GM23338 (cell line): ENCODE results near the gene TMEM185B. TPM values are rescaled to one million over a fixed set of nuclear protein-coding genes. Genes with fewer than 3 reads are reported as not detected.

ENCODE experiments used
- ATAC-seq: fragments of 200-7000 bp; cut with Tn5 transposase; 3 replicates; pipeline ENCODE4 v1.9.1; 2020
- DNase-seq: peaks from one replicate; pipeline ENCODE4 v3.0.0-alpha.2; 2015; ENCODE audit warnings: low spot score
- H2AFZ ChIP-seq: fragments of 200-600 bp; sonication (generic); 2 replicates; pipeline ENCODE4 v1.8.0; 2016; ENCODE audit warnings: antibody characterized with exemption, mild to moderate bottlenecking, moderate library complexity
- H3F3A ChIP-seq: fragments of 200-600 bp; sonication (generic); replicated peaks from 2 replicates; pipeline ENCODE4 v1.8.0; 2017; ENCODE audit warnings: antibody characterized with exemption, mixed run types, low read depth
- H3K27ac ChIP-seq: fragments of 200-600 bp; sonication (generic); 2 replicates; pipeline ENCODE4 v1.6.1; 2016; ENCODE audit warnings: low read depth
- H3K27me3 ChIP-seq: fragments of 200-600 bp; sonication (generic); 2 replicates; pipeline ENCODE4 v1.8.0; 2016; ENCODE audit warnings: mild to moderate bottlenecking, mixed run types, moderate library complexity; ENCODE audit not compliant: insufficient read depth
- H3K36me3 ChIP-seq: fragments of 200-600 bp; sonication (generic); 2 replicates; pipeline ENCODE4 v1.8.0; 2016; ENCODE audit warnings: mild to moderate bottlenecking; ENCODE audit not compliant: insufficient read depth
- H3K4me1 ChIP-seq: fragments of 200-600 bp; sonication (generic); 2 replicates; pipeline ENCODE4 v1.8.0; 2016; ENCODE audit warnings: mild to moderate bottlenecking, moderate library complexity; ENCODE audit not compliant: insufficient read depth
- H3K4me2 ChIP-seq: fragments of 200-600 bp; sonication (generic); 2 replicates; pipeline ENCODE4 v1.7.1; 2017; ENCODE audit warnings: mixed run types
- H3K4me3 ChIP-seq: fragments of 200-600 bp; sonication (generic); 2 replicates; pipeline ENCODE4 v1.6.1; 2016; ENCODE audit warnings: mixed run types
- H3K79me2 ChIP-seq: fragments of 200-600 bp; sonication (generic); replicated peaks from 2 replicates; pipeline ENCODE4 v1.8.0; 2017; ENCODE audit warnings: mild to moderate bottlenecking; ENCODE audit not compliant: insufficient read depth
- H3K9me2 ChIP-seq: fragments of 200-600 bp; sonication (generic); 2 replicates; pipeline ENCODE4 v1.8.0; 2017; ENCODE audit not compliant: insufficient read depth
- H4K20me1 ChIP-seq: fragments of 200-600 bp; sonication (generic); replicated peaks from 2 replicates; pipeline ENCODE4 v1.8.0; 2017; ENCODE audit warnings: mild to moderate bottlenecking; ENCODE audit not compliant: insufficient read depth
- H3K27ac Mint-ChIP-seq: 2 replicates; pipeline ENCODE4 v1.8.0; 2020; ENCODE audit warnings: inconsistent platforms, mild to moderate bottlenecking, moderate library complexity, mixed read lengths
- H3K27me3 Mint-ChIP-seq: 3 replicates; pipeline ENCODE4 v1.8.0; 2022; ENCODE audit warnings: low read depth, mild to moderate bottlenecking, moderate library complexity, mixed read lengths, inconsistent platforms; ENCODE audit not compliant: insufficient read depth, poor library complexity
- H3K36me3 Mint-ChIP-seq: 3 replicates; pipeline ENCODE4 v1.8.0; 2021; ENCODE audit warnings: low read depth, mild to moderate bottlenecking, inconsistent platforms, moderate library complexity, mixed read lengths
- H3K4me1 Mint-ChIP-seq: 3 replicates; pipeline ENCODE4 v1.8.0; 2020; ENCODE audit warnings: mild to moderate bottlenecking, inconsistent platforms, mixed read lengths
- H3K4me3 Mint-ChIP-seq: 3 replicates; pipeline ENCODE4 v1.8.0; 2021; ENCODE audit warnings: moderate library complexity, mild to moderate bottlenecking, inconsistent platforms, mixed read lengths
- H3K9me3 Mint-ChIP-seq: 3 replicates; pipeline ENCODE4 v1.8.0; 2020; ENCODE audit warnings: moderate library complexity, mild to moderate bottlenecking, inconsistent platforms, mixed read lengths
- CREB1 ChIP-seq: fragments of 250-450 bp; sonication (Bioruptor Pico); IDR thresholded peaks from 2 replicates; pipeline ENCODE4 v1.5.0; 2020; ENCODE audit warnings: low read depth, mild to moderate bottlenecking, moderate library complexity
- EZH2phosphoT487 ChIP-seq: fragments of 200-600 bp; sonication (generic); IDR thresholded peaks from one replicate; pipeline ENCODE4 v1.8.1; 2018; ENCODE audit warnings: antibody characterized with exemption; ENCODE audit not compliant: unreplicated experiment
- JUNB ChIP-seq: IDR thresholded peaks from one replicate; pipeline ENCODE4 v1.6.1; 2016; ENCODE audit warnings: antibody characterized with exemption; ENCODE audit not compliant: unreplicated experiment
- NANOG ChIP-seq: IDR thresholded peaks from 2 replicates; pipeline ENCODE4 v1.6.1; 2016; ENCODE audit warnings: antibody characterized with exemption, borderline replicate concordance
- POLR2AphosphoS5 ChIP-seq: IDR thresholded peaks from 2 replicates; pipeline ENCODE4 v1.6.1; 2016; ENCODE audit warnings: antibody characterized with exemption, low read depth
- STAT1 ChIP-seq: IDR thresholded peaks from one replicate; pipeline ENCODE4 v1.6.1; 2016; ENCODE audit warnings: antibody characterized with exemption; ENCODE audit not compliant: unreplicated experiment
- ZNF114 ChIP-seq: fragments of 250-450 bp; sonication (Bioruptor Pico); IDR thresholded peaks from 2 replicates; pipeline ENCODE4 v1.5.0; 2020; ENCODE audit warnings: mild to moderate bottlenecking, moderate library complexity
- ZNF331 ChIP-seq: fragments of 250-450 bp; sonication (Bioruptor Pico); IDR thresholded peaks from 2 replicates; pipeline ENCODE4 v1.5.0; 2020; ENCODE audit warnings: low read depth, mild to moderate bottlenecking, moderate library complexity
- polyA plus RNA-seq: library from polyadenylated mRNA; unstranded; fragments of >200 nt; fragmentation: Nextera tagmentation; extraction: Ambion mirVana; gene quantifications from 2 replicates; pipeline ENCODE4 v1.2.1, GENCODE V29; 2016
- total RNA-seq: library from RNA; depleted of rRNA; stranded (reverse); fragments of >200 nt; shearing (Covaris generic); gene quantifications from 2 replicates; pipeline ENCODE4 v1.2.3, GENCODE V29; 2014
- TF ChIP-seq, protein P1 (sequence below): IDR thresholded peaks from 2 replicates; pipeline ENCODE4 v1.6.1; 2016; ENCODE audit warnings: antibody characterized with exemption
- TF ChIP-seq, protein P2 (sequence below), 2 experiments: fragments of 200-600 bp in 1 of 2; sonication (generic) in 1 of 2; conservative IDR thresholded peaks; 2 replicates each; pipeline versions ENCODE4 v1.5.1 to v1.6.1; 2016 to 2017; ENCODE audit warnings: antibody characterized with exemption in 2 of 2, low read depth in 2 of 2, mild to moderate bottlenecking in 2 of 2, moderate library complexity in 1 of 2
- TF ChIP-seq, protein P3 (sequence below): fragments of 250-450 bp; sonication (Bioruptor Pico); IDR thresholded peaks from 2 replicates; pipeline ENCODE4 v1.5.0; 2020; ENCODE audit warnings: mild to moderate bottlenecking, moderate library complexity

TMEM185B gene
- total and polyA plus RNA-seq, 2 experiments from 2014 or later, result 3.9 to 24.4 TPM

DNA sequence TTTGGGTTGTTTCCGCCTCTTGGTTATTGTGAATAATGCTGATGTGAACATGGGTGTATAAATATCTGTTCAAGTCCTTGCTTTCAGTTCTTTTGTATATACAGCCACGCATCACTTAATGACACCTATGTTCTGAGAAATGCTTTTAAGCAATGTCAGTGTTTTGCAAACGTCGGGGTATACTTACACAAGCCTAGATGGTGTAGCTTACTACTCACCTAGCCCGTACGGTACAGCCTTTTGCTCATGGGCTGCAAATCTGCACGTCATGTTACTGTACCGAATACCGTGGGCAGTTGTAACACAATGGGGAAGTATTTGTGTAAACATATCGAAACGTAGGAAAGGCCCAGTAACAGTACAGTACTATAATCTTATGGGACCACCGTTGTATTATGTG is 41.8 kb upstream of the TMEM185B start:
- Histone ChIP-seq H3F3A (no peaks in the 10 kb centered on the region), H3K4me2 (no peak overlapping the region), H3K27ac (no peak overlapping the region), H3K27me3 (no peaks in the 10 kb centered on the region), H2AFZ (no peak overlapping the region), H3K4me1 (0 out of 2 replicates have a peak, but pooled peaks cover 3% of the 10 kb centered on the region), H3K4me3 (no peak overlapping the region), H3K79me2 (0 out of 2 replicates have a peak, but pooled peaks cover 3% of the 10 kb centered on the region), H3K36me3 (no peaks in the 10 kb centered on the region; the same call in 1 of the 2 replicates), H4K20me1 (0 out of 2 replicates have a peak, but pooled peaks cover 4% of the 10 kb centered on the region), H3K9me2 (peaks cover 6% of the 10 kb centered on the region; the same call in 1 of the 2 replicates)
- Mint-ChIP-seq H3K27me3 (peaks cover 6% of the 10 kb centered on the region), H3K4me1 (0 out of 3 replicates have a peak, but pooled peaks cover under 1% of the 10 kb centered on the region), H3K9me3 (peaks cover 6% of the 10 kb centered on the region; the same call in 2 of the 3 replicates), H3K36me3 (peaks cover 5% of the 10 kb centered on the region; the same call in 2 of the 3 replicates), H3K4me3 (no peak overlapping the region), H3K27ac (no peak overlapping the region)
- TF ChIP-seq EZH2phosphoT487, result no peak
- no peak for TF ChIP-seq JUNB
- TF ChIP-seq POLR2AphosphoS5, result no peak
- TF ChIP-seq STAT1, result no peak
- no peak for TF ChIP-seq CREB1 (CRISPR knock-in tag)
- TF ChIP-seq, protein P1, sequence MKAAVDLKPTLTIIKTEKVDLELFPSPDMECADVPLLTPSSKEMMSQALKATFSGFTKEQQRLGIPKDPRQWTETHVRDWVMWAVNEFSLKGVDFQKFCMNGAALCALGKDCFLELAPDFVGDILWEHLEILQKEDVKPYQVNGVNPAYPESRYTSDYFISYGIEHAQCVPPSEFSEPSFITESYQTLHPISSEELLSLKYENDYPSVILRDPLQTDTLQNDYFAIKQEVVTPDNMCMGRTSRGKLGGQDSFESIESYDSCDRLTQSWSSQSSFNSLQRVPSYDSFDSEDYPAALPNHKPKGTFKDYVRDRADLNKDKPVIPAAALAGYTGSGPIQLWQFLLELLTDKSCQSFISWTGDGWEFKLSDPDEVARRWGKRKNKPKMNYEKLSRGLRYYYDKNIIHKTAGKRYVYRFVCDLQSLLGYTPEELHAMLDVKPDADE, result no peak
- TF ChIP-seq ZNF331 (CRISPR knock-in tag), result no peak
- ATAC-seq (no peak), DNase-seq (no peak)

DNA sequence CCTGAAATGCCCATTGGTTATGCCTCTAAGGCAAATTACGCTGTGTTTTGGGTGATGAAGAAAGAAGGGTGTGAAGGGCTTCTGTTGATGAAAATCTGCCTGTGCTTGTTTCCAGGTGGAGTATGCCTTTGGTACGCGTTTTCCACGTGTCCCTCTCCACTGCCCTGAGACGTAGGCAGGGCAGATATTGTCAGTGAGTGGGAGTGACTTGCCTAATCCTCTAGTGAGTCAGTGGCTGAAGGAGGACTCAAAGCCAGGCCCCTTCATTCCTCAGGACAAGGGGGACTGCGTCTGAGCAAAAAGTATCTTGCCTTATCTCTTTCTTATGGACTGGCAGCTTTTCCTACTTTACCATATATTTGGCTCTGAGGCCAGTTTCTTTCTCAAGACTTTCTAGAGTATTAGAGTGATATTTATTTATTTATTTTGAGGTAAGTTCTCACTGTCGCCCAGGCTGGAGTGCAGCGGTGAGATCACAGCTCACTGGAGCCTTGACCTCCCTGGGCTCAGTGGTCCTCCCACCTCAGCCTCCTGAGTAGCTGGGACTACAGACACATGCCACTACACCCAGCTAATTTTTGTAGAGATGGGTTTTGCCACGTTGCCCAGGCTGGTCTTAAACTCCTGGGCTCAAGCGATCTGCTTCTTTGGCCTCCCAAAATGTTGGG is 39.7 kb upstream of the TMEM185B start:
- Histone ChIP-seq H3F3A (no peaks in the 10 kb centered on the region), H2AFZ (no peak overlapping the region), H3K4me3 (no peak overlapping the region), H3K79me2 (0 out of 2 replicates have a peak, but pooled peaks cover 3% of the 10 kb centered on the region), H3K36me3 (no peaks in the 10 kb centered on the region), H3K27ac (no peak overlapping the region), H4K20me1 (no peaks in the 10 kb centered on the region), H3K27me3 (no peaks in the 10 kb centered on the region), H3K9me2 (peaks cover 6% of the 10 kb centered on the region; the same call in 1 of the 2 replicates), H3K4me1 (no peaks in the 10 kb centered on the region), H3K4me2 (no peak overlapping the region)
- H3K4me3 Mint-ChIP-seq, result no peak overlapping the region
- H3K36me3 Mint-ChIP-seq, result peaks cover 11% of the 10 kb centered on the region
- H3K4me1 Mint-ChIP-seq, result no peaks in the 10 kb centered on the region
- DNase-seq (no peak), ATAC-seq (no peak)
- no peak overlapping the region for H3K27ac Mint-ChIP-seq
- H3K27me3 Mint-ChIP-seq, result peaks cover 7% of the 10 kb centered on the region
- peaks cover 7% of the 10 kb centered on the region; the same call in 2 of the 3 replicates for H3K9me3 Mint-ChIP-seq
- TF ChIP-seq, protein P2, sequence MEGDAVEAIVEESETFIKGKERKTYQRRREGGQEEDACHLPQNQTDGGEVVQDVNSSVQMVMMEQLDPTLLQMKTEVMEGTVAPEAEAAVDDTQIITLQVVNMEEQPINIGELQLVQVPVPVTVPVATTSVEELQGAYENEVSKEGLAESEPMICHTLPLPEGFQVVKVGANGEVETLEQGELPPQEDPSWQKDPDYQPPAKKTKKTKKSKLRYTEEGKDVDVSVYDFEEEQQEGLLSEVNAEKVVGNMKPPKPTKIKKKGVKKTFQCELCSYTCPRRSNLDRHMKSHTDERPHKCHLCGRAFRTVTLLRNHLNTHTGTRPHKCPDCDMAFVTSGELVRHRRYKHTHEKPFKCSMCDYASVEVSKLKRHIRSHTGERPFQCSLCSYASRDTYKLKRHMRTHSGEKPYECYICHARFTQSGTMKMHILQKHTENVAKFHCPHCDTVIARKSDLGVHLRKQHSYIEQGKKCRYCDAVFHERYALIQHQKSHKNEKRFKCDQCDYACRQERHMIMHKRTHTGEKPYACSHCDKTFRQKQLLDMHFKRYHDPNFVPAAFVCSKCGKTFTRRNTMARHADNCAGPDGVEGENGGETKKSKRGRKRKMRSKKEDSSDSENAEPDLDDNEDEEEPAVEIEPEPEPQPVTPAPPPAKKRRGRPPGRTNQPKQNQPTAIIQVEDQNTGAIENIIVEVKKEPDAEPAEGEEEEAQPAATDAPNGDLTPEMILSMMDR (conservative IDR thresholded peaks at IDR 0.05; ENCODE audit: low read depth in 2 of 2), result no peak
- TF ChIP-seq EZH2phosphoT487 (no peak), NANOG (no peak), ZNF114 (CRISPR knock-in tag) (no peak)
- TF ChIP-seq, protein P1, result no peak
- TF ChIP-seq, protein P3, sequence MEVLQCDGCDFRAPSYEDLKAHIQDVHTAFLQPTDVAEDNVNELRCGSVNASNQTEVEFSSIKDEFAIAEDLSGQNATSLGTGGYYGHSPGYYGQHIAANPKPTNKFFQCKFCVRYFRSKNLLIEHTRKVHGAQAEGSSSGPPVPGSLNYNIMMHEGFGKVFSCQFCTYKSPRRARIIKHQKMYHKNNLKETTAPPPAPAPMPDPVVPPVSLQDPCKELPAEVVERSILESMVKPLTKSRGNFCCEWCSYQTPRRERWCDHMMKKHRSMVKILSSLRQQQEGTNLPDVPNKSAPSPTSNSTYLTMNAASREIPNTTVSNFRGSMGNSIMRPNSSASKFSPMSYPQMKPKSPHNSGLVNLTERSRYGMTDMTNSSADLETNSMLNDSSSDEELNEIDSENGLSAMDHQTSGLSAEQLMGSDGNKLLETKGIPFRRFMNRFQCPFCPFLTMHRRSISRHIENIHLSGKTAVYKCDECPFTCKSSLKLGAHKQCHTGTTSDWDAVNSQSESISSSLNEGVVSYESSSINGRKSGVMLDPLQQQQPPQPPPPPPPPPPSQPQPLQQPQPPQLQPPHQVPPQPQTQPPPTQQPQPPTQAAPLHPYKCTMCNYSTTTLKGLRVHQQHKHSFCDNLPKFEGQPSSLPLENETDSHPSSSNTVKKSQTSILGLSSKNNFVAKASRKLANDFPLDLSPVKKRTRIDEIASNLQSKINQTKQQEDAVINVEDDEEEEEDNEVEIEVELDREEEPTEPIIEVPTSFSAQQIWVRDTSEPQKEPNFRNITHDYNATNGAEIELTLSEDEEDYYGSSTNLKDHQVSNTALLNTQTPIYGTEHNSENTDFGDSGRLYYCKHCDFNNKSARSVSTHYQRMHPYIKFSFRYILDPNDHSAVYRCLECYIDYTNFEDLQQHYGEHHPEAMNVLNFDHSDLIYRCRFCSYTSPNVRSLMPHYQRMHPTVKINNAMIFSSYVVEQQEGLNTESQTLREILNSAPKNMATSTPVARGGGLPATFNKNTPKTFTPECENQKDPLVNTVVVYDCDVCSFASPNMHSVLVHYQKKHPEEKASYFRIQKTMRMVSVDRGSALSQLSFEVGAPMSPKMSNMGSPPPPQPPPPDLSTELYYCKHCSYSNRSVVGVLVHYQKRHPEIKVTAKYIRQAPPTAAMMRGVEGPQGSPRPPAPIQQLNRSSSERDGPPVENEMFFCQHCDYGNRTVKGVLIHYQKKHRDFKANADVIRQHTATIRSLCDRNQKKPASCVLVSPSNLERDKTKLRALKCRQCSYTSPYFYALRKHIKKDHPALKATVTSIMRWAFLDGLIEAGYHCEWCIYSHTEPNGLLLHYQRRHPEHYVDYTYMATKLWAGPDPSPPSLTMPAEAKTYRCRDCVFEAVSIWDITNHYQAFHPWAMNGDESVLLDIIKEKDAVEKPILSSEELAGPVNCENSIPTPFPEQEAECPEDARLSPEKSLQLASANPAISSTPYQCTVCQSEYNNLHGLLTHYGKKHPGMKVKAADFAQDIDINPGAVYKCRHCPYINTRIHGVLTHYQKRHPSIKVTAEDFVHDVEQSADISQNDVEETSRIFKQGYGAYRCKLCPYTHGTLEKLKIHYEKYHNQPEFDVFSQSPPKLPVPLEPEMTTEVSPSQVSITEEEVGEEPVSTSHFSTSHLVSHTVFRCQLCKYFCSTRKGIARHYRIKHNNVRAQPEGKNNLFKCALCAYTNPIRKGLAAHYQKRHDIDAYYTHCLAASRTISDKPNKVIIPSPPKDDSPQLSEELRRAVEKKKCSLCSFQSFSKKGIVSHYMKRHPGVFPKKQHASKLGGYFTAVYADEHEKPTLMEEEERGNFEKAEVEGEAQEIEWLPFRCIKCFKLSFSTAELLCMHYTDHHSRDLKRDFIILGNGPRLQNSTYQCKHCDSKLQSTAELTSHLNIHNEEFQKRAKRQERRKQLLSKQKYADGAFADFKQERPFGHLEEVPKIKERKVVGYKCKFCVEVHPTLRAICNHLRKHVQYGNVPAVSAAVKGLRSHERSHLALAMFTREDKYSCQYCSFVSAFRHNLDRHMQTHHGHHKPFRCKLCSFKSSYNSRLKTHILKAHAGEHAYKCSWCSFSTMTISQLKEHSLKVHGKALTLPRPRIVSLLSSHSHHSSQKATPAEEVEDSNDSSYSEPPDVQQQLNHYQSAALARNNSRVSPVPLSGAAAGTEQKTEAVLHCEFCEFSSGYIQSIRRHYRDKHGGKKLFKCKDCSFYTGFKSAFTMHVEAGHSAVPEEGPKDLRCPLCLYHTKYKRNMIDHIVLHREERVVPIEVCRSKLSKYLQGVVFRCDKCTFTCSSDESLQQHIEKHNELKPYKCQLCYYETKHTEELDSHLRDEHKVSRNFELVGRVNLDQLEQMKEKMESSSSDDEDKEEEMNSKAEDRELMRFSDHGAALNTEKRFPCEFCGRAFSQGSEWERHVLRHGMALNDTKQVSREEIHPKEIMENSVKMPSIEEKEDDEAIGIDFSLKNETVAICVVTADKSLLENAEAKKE (CRISPR knock-in tag), result no peak
